ENCODE results near the gene AQP4. TPM values are rescaled to one million over a fixed set of nuclear protein-coding genes. Genes with fewer than 3 reads are reported as not detected.

Gene AQP4
- total and polyA plus RNA-seq, 10 of the 15 experiments (the other 5 are each of a cell fraction or from before 2014, with no cell fraction given) = 0.10 to 0.18 TPM; not detected in 8

DNA sequence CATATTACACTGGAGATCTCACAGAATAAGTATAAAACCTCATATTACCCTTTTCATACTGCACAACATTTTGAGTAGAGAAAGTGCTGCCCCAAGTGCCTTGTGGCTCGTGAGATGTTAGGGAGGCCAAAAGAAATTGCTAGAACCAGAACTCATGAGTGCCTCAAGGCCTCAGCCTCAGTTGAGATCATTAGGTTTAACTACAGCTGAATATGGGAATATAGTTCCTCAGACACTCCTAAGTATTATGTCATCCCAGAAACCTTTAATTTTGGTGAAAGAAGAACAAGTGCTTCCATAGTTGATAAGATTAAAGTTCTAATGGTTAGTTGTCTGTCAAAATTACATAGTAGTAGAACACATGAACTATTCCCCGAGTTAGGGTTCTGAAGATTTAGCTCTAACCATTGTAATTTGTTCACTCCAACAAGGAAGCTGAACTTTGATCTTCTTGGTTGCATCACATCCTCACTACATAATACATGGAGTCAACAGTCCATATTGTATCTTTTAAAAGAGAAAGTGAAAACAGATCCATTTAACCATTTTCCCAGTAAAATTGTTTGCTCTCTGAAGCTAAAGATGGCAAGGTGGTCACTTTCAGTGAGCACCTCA, 9.6 kb upstream of the AQP4 start (continued):
- no peak for TF ChIP-seq E2F8 (IDR thresholded peaks at IDR 0.05; ENCODE audit: low read depth, partially characterized antibody)
- TF ChIP-seq NFYA (IDR thresholded peaks at IDR 0.05; ENCODE audit: borderline replicate concordance, low read depth, low read length) = no peak
- TF ChIP-seq ETV6 (conservative IDR thresholded peaks at IDR 0.05 in 1 of 2, IDR thresholded peaks at IDR 0.05 in 1 of 2; ENCODE audit: borderline replicate concordance in 1 of 2, low read depth in 1 of 2) = no peak
- TF ChIP-seq KAT2A (conservative IDR thresholded peaks at IDR 0.05; ENCODE audit: control insufficient read depth, low read depth, low read length) = no peak
- no peak for TF ChIP-seq LARP7 (IDR thresholded peaks at IDR 0.05)
- TF ChIP-seq, protein P1, sequence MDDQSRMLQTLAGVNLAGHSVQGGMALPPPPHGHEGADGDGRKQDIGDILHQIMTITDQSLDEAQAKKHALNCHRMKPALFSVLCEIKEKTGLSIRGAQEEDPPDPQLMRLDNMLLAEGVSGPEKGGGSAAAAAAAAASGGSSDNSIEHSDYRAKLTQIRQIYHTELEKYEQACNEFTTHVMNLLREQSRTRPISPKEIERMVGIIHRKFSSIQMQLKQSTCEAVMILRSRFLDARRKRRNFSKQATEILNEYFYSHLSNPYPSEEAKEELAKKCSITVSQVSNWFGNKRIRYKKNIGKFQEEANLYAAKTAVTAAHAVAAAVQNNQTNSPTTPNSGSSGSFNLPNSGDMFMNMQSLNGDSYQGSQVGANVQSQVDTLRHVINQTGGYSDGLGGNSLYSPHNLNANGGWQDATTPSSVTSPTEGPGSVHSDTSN (IDR thresholded peaks at IDR 0.05; ENCODE audit: insufficient replicate concordance, low read depth, low read length) = no peak
- TF ChIP-seq CTCF (IDR thresholded peaks at IDR 0.05 in 2 of 3, conservative IDR thresholded peaks at IDR 0.05 in 1 of 3; ENCODE audit: control insufficient read depth in 2 of 3, extremely low read depth in 1 of 3, insufficient read depth in 1 of 3, low read depth in 3 of 3, low read length in 3 of 3) = no peak

All from GM12878 (cell line).